SK-N-SH treated with all-trans-retinoic acid at 6 μM for 48 hours (cell line): ENCODE data around the gene CTBP1.

Experiments
- ATAC-seq: fragments of 200-7000 bp; cut with Tn5 transposase; 3 replicates; pipeline ENCODE4 v1.9.1; 2020; ENCODE audit warnings: mild to moderate bottlenecking, moderate library complexity
- ARNTL ChIP-seq: fragments of 450-650 bp; formaldehyde crosslinking; IDR thresholded peaks from 2 replicates; pipeline ENCODE4 v1.5.0; 2020; ENCODE audit warnings: low read depth, mild to moderate bottlenecking, moderate library complexity, borderline replicate concordance
- CSDC2 ChIP-seq: fragments of 250-450 bp; sonication (Bioruptor Pico); IDR thresholded peaks from 2 replicates; pipeline ENCODE4 v1.5.0; 2020; ENCODE audit warnings: mild to moderate bottlenecking, moderate library complexity
- CSRNP3 ChIP-seq: fragments of 250-450 bp; sonication (Bioruptor Pico); IDR thresholded peaks from 2 replicates; pipeline ENCODE4 v1.5.1; 2021; ENCODE audit warnings: mild to moderate bottlenecking, moderate library complexity
- ESRRG ChIP-seq: fragments of 250-450 bp; sonication (Bioruptor Pico); IDR thresholded peaks from 2 replicates; pipeline ENCODE4 v1.6.1; 2021; ENCODE audit warnings: mild to moderate bottlenecking
- GLIS3 ChIP-seq: fragments of 250-450 bp; sonication (Bioruptor Pico); IDR thresholded peaks from 2 replicates; pipeline ENCODE4 v1.5.0; 2020; ENCODE audit warnings: mild to moderate bottlenecking, moderate library complexity
- OSR1 ChIP-seq: fragments of 250-450 bp; sonication (Bioruptor Pico); IDR thresholded peaks from 2 replicates; pipeline ENCODE4 v1.8.0; 2022; ENCODE audit warnings: moderate library complexity, mild to moderate bottlenecking, inconsistent platforms
- PATZ1 ChIP-seq: fragments of 250-450 bp; sonication (Bioruptor Pico); IDR thresholded peaks from 2 replicates; pipeline ENCODE4 v1.8.0; 2020; ENCODE audit warnings: mild to moderate bottlenecking, moderate library complexity, borderline replicate concordance
- POU6F1 ChIP-seq: fragments of 250-450 bp; sonication (Bioruptor Pico); IDR thresholded peaks from 2 replicates; pipeline ENCODE4 v1.8.0; 2021; ENCODE audit warnings: low read depth, mild to moderate bottlenecking, moderate library complexity, borderline replicate concordance
- SNAI2 ChIP-seq: fragments of 250-450 bp; sonication (Bioruptor Pico); IDR thresholded peaks from 2 replicates; pipeline ENCODE4 v1.5.0; 2020; ENCODE audit warnings: mild to moderate bottlenecking, moderate library complexity
- TCF4 ChIP-seq: fragments of 250-450 bp; sonication (Bioruptor Pico); IDR thresholded peaks from 2 replicates; pipeline ENCODE4 v1.8.0; 2021; ENCODE audit warnings: mild to moderate bottlenecking, moderate library complexity, borderline replicate concordance
- TOX ChIP-seq: fragments of 250-450 bp; sonication (Bioruptor Pico); IDR thresholded peaks from 2 replicates; pipeline ENCODE4 v1.8.0; 2021; ENCODE audit warnings: mild to moderate bottlenecking, moderate library complexity, borderline replicate concordance
- TSHZ2 ChIP-seq: fragments of 250-450 bp; sonication (Bioruptor Pico); IDR thresholded peaks from 2 replicates; pipeline ENCODE4 v1.5.0; 2020; ENCODE audit warnings: mild to moderate bottlenecking, moderate library complexity
- ZC3H10 ChIP-seq: fragments of 250-450 bp; sonication (Bioruptor Pico); IDR thresholded peaks from 2 replicates; pipeline ENCODE4 v1.5.1; 2021; ENCODE audit warnings: mild to moderate bottlenecking, moderate library complexity
- ZFP3 ChIP-seq: fragments of 250-450 bp; sonication (Bioruptor Pico); IDR thresholded peaks from 2 replicates; pipeline ENCODE4 v1.5.0; 2020; ENCODE audit warnings: mild to moderate bottlenecking, moderate library complexity
- ZFP30 ChIP-seq: fragments of 450-650 bp; formaldehyde crosslinking; IDR thresholded peaks from 2 replicates; pipeline ENCODE4 v1.5.0; 2022; ENCODE audit warnings: mild to moderate bottlenecking, moderate library complexity
- ZNF565 ChIP-seq: fragments of 450-650 bp; formaldehyde crosslinking; conservative IDR thresholded peaks from 2 replicates; pipeline ENCODE4 v1.5.0; 2020; ENCODE audit warnings: low read depth, mild to moderate bottlenecking, moderate library complexity
- ZNF70 ChIP-seq: fragments of 450-650 bp; formaldehyde crosslinking; IDR thresholded peaks from 2 replicates; pipeline ENCODE4 v1.5.0; 2020; ENCODE audit warnings: mild to moderate bottlenecking, moderate library complexity

CTBP1 gene

GRCh38 chr4:1234811-1235292 lies 14.1 kb downstream of the CTBP1 start:
- no peak for ATAC-seq
- TF ChIP-seq TCF4 (CRISPR knock-in tag) (no peak), ZFP30 (CRISPR knock-in tag) (no peak), OSR1 (CRISPR knock-in tag) (no peak), CSRNP3 (CRISPR knock-in tag) (no peak), ESRRG (CRISPR knock-in tag) (no peak), CSDC2 (CRISPR knock-in tag) (no peak), ZNF565 (no peak), ZC3H10 (CRISPR knock-in tag) (no peak), TSHZ2 (CRISPR knock-in tag) (no peak), GLIS3 (no peak), ARNTL (no peak), PATZ1 (no peak), POU6F1 (CRISPR knock-in tag) (no peak), SNAI2 (CRISPR knock-in tag) (no peak), ZNF70 (CRISPR knock-in tag) (no peak), TOX (no peak), ZFP3 (CRISPR knock-in tag) (no peak)

- ATAC-seq = no peak
- TF ChIP-seq POU6F1 (CRISPR knock-in tag) = no peak
- no peak for TF ChIP-seq CSRNP3 (CRISPR knock-in tag)
- no peak for TF ChIP-seq ZNF565
- TF ChIP-seq ESRRG (CRISPR knock-in tag) = no peak
- no peak for TF ChIP-seq OSR1 (CRISPR knock-in tag)
- TF ChIP-seq TSHZ2 (CRISPR knock-in tag) = no peak
- no peak for TF ChIP-seq ZC3H10 (CRISPR knock-in tag)
- no peak for TF ChIP-seq ZNF70 (CRISPR knock-in tag)
- TF ChIP-seq TOX = no peak
Observed at GRCh38 chr4:1234309-1234695, 14.6 kb downstream of the CTBP1 start.
